AG10803 (cell line): ENCODE results near the gene PLPP3.

Experiments used
- DNase-seq: peaks from one replicate; pipeline ENCODE4 v3.0.0; 2010; ENCODE audit warnings: low read depth
- H3K4me3 ChIP-seq: 2 replicates; pipeline ENCODE4 v1.5.1; 2011; ENCODE audit warnings: mild to moderate bottlenecking, low read length, control low read depth
- TF ChIP-seq, protein P1 (sequence below): conservative IDR thresholded peaks from 2 replicates; pipeline ENCODE4 v1.5.1; 2011; ENCODE audit warnings: mild to moderate bottlenecking, low read length, control low read depth, inconsistent platforms

Gene PLPP3

DNA sequence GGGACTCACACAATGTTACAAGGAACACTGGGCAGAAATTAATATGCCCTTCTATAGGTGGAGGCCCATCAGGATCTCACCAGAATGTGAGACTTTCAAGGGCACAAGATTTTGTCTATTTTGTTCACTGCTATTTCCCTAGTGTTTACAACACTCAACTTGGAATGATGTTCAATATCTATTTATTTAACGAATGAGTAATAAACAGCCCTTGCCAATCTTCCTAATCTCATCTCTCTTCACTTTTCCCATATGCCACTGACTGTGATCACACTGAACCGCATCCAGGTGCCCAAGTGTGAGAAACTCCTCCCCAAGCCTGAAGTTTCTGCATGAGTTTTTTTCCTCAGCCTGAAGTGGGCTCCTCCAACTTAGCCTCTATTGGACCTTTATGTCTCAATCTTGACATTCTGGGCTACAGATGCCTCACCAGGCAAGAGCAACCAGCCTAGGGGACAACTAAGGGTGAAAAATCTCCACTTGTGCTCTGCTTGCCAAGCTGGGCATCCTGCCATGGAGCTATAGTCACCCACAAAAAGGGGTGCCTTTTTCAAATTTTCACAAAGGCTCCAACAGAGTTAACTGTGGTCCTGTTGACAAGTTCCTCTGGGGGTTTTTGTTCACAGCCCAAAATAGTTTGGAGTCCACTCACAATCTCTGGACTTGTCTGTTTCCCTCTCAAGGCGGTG lies 105.6 kb downstream of the PLPP3 start:
- H3K4me3 ChIP-seq, result no peak overlapping the region
- TF ChIP-seq, protein P1, sequence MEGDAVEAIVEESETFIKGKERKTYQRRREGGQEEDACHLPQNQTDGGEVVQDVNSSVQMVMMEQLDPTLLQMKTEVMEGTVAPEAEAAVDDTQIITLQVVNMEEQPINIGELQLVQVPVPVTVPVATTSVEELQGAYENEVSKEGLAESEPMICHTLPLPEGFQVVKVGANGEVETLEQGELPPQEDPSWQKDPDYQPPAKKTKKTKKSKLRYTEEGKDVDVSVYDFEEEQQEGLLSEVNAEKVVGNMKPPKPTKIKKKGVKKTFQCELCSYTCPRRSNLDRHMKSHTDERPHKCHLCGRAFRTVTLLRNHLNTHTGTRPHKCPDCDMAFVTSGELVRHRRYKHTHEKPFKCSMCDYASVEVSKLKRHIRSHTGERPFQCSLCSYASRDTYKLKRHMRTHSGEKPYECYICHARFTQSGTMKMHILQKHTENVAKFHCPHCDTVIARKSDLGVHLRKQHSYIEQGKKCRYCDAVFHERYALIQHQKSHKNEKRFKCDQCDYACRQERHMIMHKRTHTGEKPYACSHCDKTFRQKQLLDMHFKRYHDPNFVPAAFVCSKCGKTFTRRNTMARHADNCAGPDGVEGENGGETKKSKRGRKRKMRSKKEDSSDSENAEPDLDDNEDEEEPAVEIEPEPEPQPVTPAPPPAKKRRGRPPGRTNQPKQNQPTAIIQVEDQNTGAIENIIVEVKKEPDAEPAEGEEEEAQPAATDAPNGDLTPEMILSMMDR, result no peak
- peak; percentile 33 for DNase-seq

DNA sequence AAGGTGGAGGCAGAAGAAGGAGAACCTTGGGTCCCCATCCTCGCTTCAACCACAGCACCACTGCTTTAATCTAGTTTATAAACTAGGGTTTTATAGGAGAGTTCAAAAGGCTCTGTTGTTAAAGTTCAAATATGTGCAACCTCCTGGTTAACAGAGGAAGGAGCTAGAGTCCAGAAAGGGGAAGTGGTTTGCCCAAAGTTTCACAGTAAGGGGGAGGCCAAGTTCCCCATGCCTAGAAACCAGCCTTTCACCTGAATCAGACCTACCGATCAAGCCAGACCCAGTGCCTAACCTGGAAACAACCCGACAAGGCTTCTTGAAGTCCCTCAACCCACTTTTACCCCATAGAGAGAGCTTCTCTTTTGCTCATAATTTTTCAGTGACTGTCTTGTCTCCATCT lies 106.5 kb downstream of the PLPP3 start:
- no peak overlapping the region for H3K4me3 ChIP-seq
- TF ChIP-seq, protein P1, result no peak
- no peak for DNase-seq

DNA sequence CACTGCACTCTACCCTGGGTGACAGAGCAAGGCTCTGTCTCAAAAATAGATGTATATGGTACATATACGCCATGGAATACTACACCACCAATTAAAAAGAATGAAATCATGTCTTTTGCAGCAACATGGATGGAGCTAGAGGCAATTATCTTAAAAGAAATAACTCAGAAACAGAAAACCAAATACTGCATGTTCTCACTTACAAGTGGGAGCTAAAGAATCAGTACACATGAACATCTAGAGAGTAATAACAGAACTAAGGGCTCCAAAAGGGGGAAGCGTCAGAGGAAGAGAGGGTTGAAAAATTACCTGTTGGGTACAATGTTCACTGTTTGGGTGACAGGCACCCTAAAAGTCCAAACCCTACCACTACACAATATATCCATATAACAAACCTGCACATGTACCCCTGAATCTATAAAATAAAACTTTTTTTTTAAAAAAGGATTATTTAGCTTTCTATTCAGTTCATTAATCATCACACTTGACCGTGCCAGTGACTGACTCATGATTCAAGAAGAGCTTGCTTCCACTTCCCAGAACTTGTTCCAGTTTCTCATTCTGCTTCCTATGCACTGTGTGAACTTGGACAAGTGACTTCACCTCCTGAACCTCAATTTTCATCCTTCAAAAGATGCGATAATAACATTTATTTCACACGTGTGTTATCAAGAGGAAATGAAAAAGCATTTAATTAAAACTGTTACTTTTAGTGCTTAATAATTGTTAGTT lies 109.6 kb downstream of the PLPP3 start:
- TF ChIP-seq, protein P1, result no peak
- no peak overlapping the region for H3K4me3 ChIP-seq
- DNase-seq, result peak; percentile 58

DNA sequence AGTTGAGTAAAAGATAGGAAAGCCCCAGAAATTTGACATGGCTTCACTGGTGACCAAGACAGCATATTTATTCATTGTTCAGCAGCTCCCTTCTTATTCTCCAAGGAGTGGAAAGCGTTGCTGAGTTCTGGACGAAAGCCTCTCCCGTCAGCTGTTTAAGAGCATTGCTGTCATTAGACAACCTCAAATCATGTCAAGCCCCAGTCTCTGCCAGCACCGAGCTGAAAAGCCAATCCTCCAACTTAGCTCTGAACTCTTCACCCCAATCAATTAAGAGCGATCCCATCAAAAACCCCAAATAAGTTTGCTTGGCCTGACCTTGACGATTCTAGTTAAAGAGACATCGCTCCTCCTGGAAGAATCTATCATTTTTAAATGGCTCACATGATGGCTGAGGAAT lies 110.8 kb downstream of the PLPP3 start:
- TF ChIP-seq, protein P1, result no peak

DNA sequence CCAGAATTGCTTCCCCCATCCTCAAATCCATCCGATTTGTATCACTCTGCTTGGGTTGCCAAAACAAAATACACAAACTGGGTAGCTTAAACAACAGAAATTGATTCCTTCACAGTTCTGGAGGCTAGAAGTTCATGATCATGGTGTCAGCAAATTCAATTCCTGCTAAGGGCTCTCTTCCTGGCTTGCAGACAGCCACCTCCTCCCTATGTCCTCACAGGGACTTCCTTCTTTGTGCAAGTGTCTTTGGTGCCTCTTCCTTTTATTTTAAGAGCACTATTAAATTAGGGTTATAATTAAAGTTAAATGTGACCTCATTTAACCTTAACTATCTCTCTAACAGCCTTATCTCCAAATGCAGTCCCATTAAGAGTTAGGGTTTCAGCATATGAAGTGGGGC lies 112.8 kb downstream of the PLPP3 start:
- H3K4me3 ChIP-seq, result no peak overlapping the region
- TF ChIP-seq, protein P1, result no peak
- no peak for DNase-seq

More for the DNA sequence above, 110.8 kb downstream of the PLPP3 start:
- H3K4me3 ChIP-seq, result no peak overlapping the region
- no peak for DNase-seq

DNA sequence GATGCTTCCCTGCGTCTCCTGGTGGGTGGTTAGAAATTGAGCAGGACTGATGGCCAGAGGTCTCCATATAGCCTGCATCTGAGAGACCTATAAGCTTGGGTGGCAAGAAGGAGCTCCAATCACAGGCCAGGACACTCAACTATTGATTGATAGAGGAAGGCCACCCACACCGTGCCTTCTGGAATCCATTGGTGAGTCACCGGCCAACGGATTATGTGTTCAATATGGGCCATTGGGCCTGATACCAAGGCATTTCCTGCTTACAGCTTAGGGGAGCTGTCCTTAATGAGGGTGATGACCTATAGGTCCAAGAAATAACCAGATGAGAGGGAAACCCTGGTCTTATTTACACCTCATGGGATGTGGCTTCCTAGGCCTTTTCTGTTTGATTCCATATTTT lies 115.1 kb downstream of the PLPP3 start:
- no peak overlapping the region for H3K4me3 ChIP-seq
- DNase-seq, result peak; percentile 42
- TF ChIP-seq, protein P1, result no peak

DNA sequence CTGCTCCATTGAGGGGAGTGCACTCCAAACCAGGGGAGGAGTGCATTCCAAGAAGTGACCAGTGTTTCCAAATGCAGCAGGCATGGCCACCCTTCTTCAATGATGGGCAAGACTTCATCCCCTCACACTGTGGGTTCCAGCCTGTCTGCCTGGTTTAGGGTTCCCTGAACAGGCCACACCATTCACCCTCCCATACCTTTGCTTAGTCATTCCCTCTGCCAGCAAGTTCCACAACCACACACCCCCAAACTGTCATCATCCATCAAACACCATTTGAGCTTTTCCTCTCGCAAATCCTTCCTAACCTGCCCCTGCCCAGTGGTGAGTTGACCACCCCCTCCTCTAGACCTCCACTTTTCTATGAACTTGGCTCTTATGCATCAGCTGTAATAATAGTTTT lies 116.0 kb downstream of the PLPP3 start:
- H3K4me3 ChIP-seq, result no peak overlapping the region
- no peak for DNase-seq
- TF ChIP-seq, protein P1, result no peak
